ENCODE measurements around the gene MKRN3. TPM values are rescaled to one million over a fixed set of nuclear protein-coding genes. Genes with fewer than 3 reads are reported as not detected.

The MKRN3 gene
- total RNA-seq, 1 donor from 2014 or later, result 0.46 TPM

DNA sequence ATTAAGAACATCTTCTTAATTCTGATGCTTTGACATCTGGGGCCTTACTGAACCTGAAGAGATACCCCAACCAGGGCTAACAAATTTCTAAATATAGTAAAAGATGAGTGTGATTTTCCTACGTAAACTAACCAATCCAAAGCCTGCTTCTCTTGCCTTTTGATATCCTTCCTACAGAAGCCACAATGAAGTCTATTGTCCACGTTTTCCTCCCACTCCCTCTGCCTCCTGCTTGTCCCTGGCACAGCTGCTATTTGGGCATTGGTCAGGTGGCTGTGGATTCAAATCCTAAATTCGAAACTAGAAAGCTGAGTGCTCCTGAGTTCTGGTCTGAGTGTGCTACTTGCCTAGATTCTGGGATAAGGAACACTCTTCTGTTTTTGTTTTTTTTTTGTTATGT lies 17.4 kb upstream of the MKRN3 start:
- TF ChIP-seq, protein P1, sequence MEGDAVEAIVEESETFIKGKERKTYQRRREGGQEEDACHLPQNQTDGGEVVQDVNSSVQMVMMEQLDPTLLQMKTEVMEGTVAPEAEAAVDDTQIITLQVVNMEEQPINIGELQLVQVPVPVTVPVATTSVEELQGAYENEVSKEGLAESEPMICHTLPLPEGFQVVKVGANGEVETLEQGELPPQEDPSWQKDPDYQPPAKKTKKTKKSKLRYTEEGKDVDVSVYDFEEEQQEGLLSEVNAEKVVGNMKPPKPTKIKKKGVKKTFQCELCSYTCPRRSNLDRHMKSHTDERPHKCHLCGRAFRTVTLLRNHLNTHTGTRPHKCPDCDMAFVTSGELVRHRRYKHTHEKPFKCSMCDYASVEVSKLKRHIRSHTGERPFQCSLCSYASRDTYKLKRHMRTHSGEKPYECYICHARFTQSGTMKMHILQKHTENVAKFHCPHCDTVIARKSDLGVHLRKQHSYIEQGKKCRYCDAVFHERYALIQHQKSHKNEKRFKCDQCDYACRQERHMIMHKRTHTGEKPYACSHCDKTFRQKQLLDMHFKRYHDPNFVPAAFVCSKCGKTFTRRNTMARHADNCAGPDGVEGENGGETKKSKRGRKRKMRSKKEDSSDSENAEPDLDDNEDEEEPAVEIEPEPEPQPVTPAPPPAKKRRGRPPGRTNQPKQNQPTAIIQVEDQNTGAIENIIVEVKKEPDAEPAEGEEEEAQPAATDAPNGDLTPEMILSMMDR (IDR thresholded peaks at IDR 0.05; ENCODE audit: unreplicated experiment), result no peak
- Mint-ChIP-seq H3K4me3 (ENCODE audit: low read depth) (no peak overlapping the region), H3K27me3 (no peaks in the 10 kb centered on the region), H3K27ac (no peak overlapping the region), H3K9me3 (ENCODE audit: low read depth) (peaks cover 32% of the 10 kb centered on the region), H3K4me1 (ENCODE audit: low read depth) (no peaks in the 10 kb centered on the region), H3K36me3 (ENCODE audit: insufficient read depth) (peaks cover 3% of the 10 kb centered on the region)
- DNase-seq (ENCODE audit: low spot score, unreplicated experiment), result no peak

DNA sequence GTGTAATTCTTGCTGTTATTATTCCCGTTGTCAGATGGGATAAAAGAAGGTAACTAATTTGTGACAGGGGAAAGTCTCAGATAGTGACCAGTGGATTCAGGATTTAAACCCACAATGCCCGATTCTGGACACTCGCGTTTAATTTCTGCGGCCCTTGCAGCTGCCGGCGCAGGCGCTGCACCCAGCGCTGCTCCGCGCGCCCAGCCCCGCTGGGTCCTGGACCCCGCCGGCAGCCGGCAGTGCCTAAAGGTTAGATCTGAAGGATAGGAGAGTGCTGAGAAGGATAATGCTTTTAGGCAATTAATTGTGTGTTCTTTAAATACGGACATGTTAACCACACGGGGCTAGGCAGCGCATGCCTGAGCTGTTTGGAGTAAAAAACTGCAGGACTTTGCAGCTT lies 3.6 kb upstream of the MKRN3 start:
- DNase-seq (ENCODE audit: low spot score, unreplicated experiment), result no peak
- peaks cover 13% of the 10 kb centered on the region for H3K9me3 Mint-ChIP-seq (ENCODE audit: low read depth)
- peaks cover 1% of the 10 kb centered on the region for H3K4me1 Mint-ChIP-seq (ENCODE audit: low read depth)
- peaks cover 7% of the 10 kb centered on the region for H3K36me3 Mint-ChIP-seq (ENCODE audit: insufficient read depth)
- no peak overlapping the region for H3K27ac Mint-ChIP-seq
- TF ChIP-seq, protein P1 (IDR thresholded peaks at IDR 0.05; ENCODE audit: unreplicated experiment), result no peak
- H3K27me3 Mint-ChIP-seq, result no peaks in the 10 kb centered on the region
- H3K4me3 Mint-ChIP-seq (ENCODE audit: low read depth), result no peak overlapping the region

DNA sequence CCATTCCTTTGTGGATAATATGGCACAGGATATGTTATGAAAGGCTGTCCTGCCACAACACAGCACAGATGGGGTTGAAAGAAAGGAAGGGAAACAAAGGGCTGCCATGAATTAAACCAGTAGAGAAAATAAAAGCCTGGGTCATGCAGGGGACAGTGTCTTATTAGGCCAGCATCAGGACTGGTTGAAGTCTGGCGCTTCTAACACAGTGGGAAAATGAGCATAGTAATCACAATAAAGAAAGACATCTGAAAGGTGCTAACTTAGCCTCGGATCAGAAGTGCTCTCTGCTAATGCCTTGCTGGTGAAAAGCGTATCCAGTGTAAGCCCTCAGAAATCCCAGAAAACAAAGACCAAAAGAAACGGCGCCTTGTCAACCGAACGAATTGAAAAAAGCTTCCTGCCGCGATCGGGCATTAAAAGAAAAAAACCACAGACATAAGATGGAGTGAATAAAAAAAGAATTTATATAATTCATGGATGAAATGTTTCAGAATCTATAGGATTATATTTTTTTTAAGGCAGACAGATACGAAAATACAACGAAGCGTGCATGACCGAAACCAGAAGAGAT lies 566 bp upstream of the MKRN3 start:
- Mint-ChIP-seq H3K27me3 (no peaks in the 10 kb centered on the region), H3K4me3 (ENCODE audit: low read depth) (no peak overlapping the region), H3K36me3 (ENCODE audit: insufficient read depth) (peaks cover 10% of the 10 kb centered on the region), H3K27ac (peak overlapping the region; percentile 78), H3K9me3 (ENCODE audit: low read depth) (peaks cover 17% of the 10 kb centered on the region), H3K4me1 (ENCODE audit: low read depth) (peaks cover 16% of the 10 kb centered on the region)
- TF ChIP-seq, protein P1 (IDR thresholded peaks at IDR 0.05; ENCODE audit: unreplicated experiment), result no peak
- no peak for DNase-seq (ENCODE audit: low spot score, unreplicated experiment)

DNA sequence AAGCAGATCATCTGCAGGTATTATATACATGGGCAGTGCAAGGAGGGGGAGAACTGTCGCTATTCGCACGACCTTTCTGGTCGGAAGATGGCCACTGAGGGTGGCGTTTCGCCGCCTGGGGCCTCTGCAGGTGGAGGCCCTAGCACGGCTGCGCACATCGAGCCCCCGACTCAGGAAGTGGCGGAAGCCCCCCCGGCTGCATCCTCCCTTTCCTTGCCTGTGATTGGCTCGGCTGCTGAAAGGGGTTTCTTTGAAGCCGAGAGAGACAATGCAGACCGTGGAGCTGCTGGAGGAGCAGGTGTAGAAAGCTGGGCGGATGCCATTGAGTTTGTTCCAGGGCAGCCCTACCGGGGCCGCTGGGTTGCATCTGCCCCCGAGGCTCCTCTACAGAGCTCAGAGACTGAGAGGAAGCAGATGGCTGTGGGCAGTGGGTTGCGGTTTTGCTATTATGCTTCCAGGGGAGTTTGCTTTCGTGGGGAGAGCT lies 639 bp downstream of the MKRN3 start:
- Mint-ChIP-seq H3K36me3 (ENCODE audit: insufficient read depth) (peaks cover 10% of the 10 kb centered on the region), H3K9me3 (ENCODE audit: low read depth) (peaks cover 21% of the 10 kb centered on the region), H3K27ac (no peak overlapping the region), H3K27me3 (no peaks in the 10 kb centered on the region), H3K4me1 (ENCODE audit: low read depth) (peaks cover 22% of the 10 kb centered on the region), H3K4me3 (ENCODE audit: low read depth) (no peak overlapping the region)
- TF ChIP-seq, protein P1 (IDR thresholded peaks at IDR 0.05; ENCODE audit: unreplicated experiment), result no peak
- DNase-seq (ENCODE audit: low spot score, unreplicated experiment), result no peak

DNA sequence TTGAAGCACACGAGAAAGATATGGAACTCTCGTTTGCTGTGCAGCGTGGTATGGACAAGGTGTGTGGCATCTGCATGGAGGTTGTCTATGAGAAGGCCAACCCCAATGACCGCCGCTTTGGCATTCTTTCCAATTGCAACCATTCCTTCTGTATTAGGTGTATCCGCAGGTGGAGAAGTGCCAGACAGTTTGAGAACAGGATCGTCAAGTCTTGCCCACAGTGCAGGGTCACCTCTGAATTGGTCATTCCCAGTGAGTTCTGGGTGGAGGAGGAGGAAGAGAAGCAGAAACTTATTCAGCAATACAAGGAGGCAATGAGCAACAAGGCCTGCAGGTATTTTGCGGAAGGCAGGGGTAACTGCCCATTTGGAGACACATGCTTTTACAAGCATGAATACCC lies 1.2 kb downstream of the MKRN3 start:
- peaks cover 23% of the 10 kb centered on the region for H3K4me1 Mint-ChIP-seq (ENCODE audit: low read depth)
- no peak overlapping the region for H3K27ac Mint-ChIP-seq
- peaks cover 10% of the 10 kb centered on the region for H3K36me3 Mint-ChIP-seq (ENCODE audit: insufficient read depth)
- peaks cover 22% of the 10 kb centered on the region for H3K9me3 Mint-ChIP-seq (ENCODE audit: low read depth)
- H3K4me3 Mint-ChIP-seq (ENCODE audit: low read depth), result no peak overlapping the region
- H3K27me3 Mint-ChIP-seq, result no peaks in the 10 kb centered on the region
- no peak for DNase-seq (ENCODE audit: low spot score, unreplicated experiment)
- TF ChIP-seq, protein P1 (IDR thresholded peaks at IDR 0.05; ENCODE audit: unreplicated experiment), result no peak

Measured in progenitor cell of endocrine pancreas (in vitro differentiated cells).